ENCODE results near the gene AHDC1.
"Not testable (repeated sequence)": the region's sequence is repeated elsewhere in the genome, so short reads cannot be mapped to it uniquely, and the experiment has no call there.

Gene AHDC1

GRCh38 chr1:27549807-27550408 lies 54.0 kb downstream of the AHDC1 start:
- no peak for DNase-seq (ENCODE audit: low read depth)

- DNase-seq (ENCODE audit: low read depth): no peak
Observed at GRCh38 chr1:27548858-27549719, 54.9 kb downstream of the AHDC1 start.

- no peak for DNase-seq (ENCODE audit: low read depth)
Observed at GRCh38 chr1:27548136-27548853, 55.6 kb downstream of the AHDC1 start.

GRCh38 chr1:27547220-27548116 lies 56.5 kb downstream of the AHDC1 start:
- DNase-seq (ENCODE audit: low read depth): no peak

- DNase-seq (ENCODE audit: low read depth): no peak
Observed at GRCh38 chr1:27545876-27546275, 58.1 kb downstream of the AHDC1 start.

- DNase-seq (ENCODE audit: low read depth): no peak
Observed at GRCh38 chr1:27545271-27545670, 58.7 kb downstream of the AHDC1 start.

GRCh38 chr1:27544834-27545233 lies 59.1 kb downstream of the AHDC1 start:
- no peak for DNase-seq (ENCODE audit: low read depth)

- no peak for DNase-seq (ENCODE audit: low read depth)
Observed at GRCh38 chr1:27543284-27543683, 60.7 kb downstream of the AHDC1 start.

GRCh38 chr1:27542463-27543273 lies 61.3 kb downstream of the AHDC1 start:
- no peak for DNase-seq (ENCODE audit: low read depth)

GRCh38 chr1:27539901-27540861 lies 63.8 kb downstream of the AHDC1 start:
- DNase-seq (ENCODE audit: low read depth): no peak

GRCh38 chr1:27538793-27539192 lies 65.2 kb downstream of the AHDC1 start:
- no peak for DNase-seq (ENCODE audit: low read depth)

- not testable (repeated sequence) for DNase-seq (ENCODE audit: low read depth)
Observed at GRCh38 chr1:27538305-27538676, 65.7 kb downstream of the AHDC1 start.

GRCh38 chr1:27536767-27537166 lies 67.2 kb downstream of the AHDC1 start:
- DNase-seq (ENCODE audit: low read depth): no peak

GRCh38 chr1:27536010-27536757 lies 67.8 kb downstream of the AHDC1 start:
- DNase-seq (ENCODE audit: low read depth): no peak

GRCh38 chr1:27535386-27535785 lies 68.6 kb downstream of the AHDC1 start:
- no peak for DNase-seq (ENCODE audit: low read depth)

- no peak for DNase-seq (ENCODE audit: low read depth)
Observed at GRCh38 chr1:27531959-27532685, 71.8 kb downstream of the AHDC1 start.

- no peak for DNase-seq (ENCODE audit: low read depth)
Observed at GRCh38 chr1:27530192-27530591, 73.8 kb downstream of the AHDC1 start.

GRCh38 chr1:27529704-27530018 lies 74.3 kb downstream of the AHDC1 start:
- DNase-seq (ENCODE audit: low read depth): no peak

All from activated T-helper 1 cell treated with Interleukin-2 at 50 U/mL for 16 hours (primary cell).